GM23338 (cell line): Measurements from ENCODE around the gene SLC19A2. TPM values are rescaled to one million over a fixed set of nuclear protein-coding genes. Genes with fewer than 3 reads are reported as not detected.
"Not testable (repeated sequence)": the region's sequence is repeated elsewhere in the genome, so short reads cannot be mapped to it uniquely, and the experiment has no call there.

Experiments
- ATAC-seq: fragments of 200-7000 bp; cut with Tn5 transposase; 3 replicates; pipeline ENCODE4 v1.9.1; 2020
- DNase-seq: peaks from one replicate; pipeline ENCODE4 v3.0.0-alpha.2; 2015; ENCODE audit warnings: low spot score
- H2AFZ ChIP-seq: fragments of 200-600 bp; sonication (generic); 2 replicates; pipeline ENCODE4 v1.8.0; 2016; ENCODE audit warnings: antibody characterized with exemption, mild to moderate bottlenecking, moderate library complexity
- H3F3A ChIP-seq: fragments of 200-600 bp; sonication (generic); replicated peaks from 2 replicates; pipeline ENCODE4 v1.8.0; 2017; ENCODE audit warnings: antibody characterized with exemption, mixed run types, low read depth
- H3K27ac ChIP-seq: fragments of 200-600 bp; sonication (generic); 2 replicates; pipeline ENCODE4 v1.6.1; 2016; ENCODE audit warnings: low read depth
- H3K27me3 ChIP-seq: fragments of 200-600 bp; sonication (generic); 2 replicates; pipeline ENCODE4 v1.8.0; 2016; ENCODE audit warnings: mild to moderate bottlenecking, mixed run types, moderate library complexity; ENCODE audit not compliant: insufficient read depth
- H3K36me3 ChIP-seq: fragments of 200-600 bp; sonication (generic); 2 replicates; pipeline ENCODE4 v1.8.0; 2016; ENCODE audit warnings: mild to moderate bottlenecking; ENCODE audit not compliant: insufficient read depth
- H3K4me1 ChIP-seq: fragments of 200-600 bp; sonication (generic); 2 replicates; pipeline ENCODE4 v1.8.0; 2016; ENCODE audit warnings: mild to moderate bottlenecking, moderate library complexity; ENCODE audit not compliant: insufficient read depth
- H3K4me2 ChIP-seq: fragments of 200-600 bp; sonication (generic); 2 replicates; pipeline ENCODE4 v1.7.1; 2017; ENCODE audit warnings: mixed run types
- H3K4me3 ChIP-seq: fragments of 200-600 bp; sonication (generic); 2 replicates; pipeline ENCODE4 v1.6.1; 2016; ENCODE audit warnings: mixed run types
- H3K79me2 ChIP-seq: fragments of 200-600 bp; sonication (generic); replicated peaks from 2 replicates; pipeline ENCODE4 v1.8.0; 2017; ENCODE audit warnings: mild to moderate bottlenecking; ENCODE audit not compliant: insufficient read depth
- H3K9me2 ChIP-seq: fragments of 200-600 bp; sonication (generic); 2 replicates; pipeline ENCODE4 v1.8.0; 2017; ENCODE audit not compliant: insufficient read depth
- H4K20me1 ChIP-seq: fragments of 200-600 bp; sonication (generic); replicated peaks from 2 replicates; pipeline ENCODE4 v1.8.0; 2017; ENCODE audit warnings: mild to moderate bottlenecking; ENCODE audit not compliant: insufficient read depth
- H3K27ac Mint-ChIP-seq: 2 replicates; pipeline ENCODE4 v1.8.0; 2020; ENCODE audit warnings: inconsistent platforms, mild to moderate bottlenecking, moderate library complexity, mixed read lengths
- H3K27me3 Mint-ChIP-seq: 3 replicates; pipeline ENCODE4 v1.8.0; 2022; ENCODE audit warnings: low read depth, mild to moderate bottlenecking, moderate library complexity, mixed read lengths, inconsistent platforms; ENCODE audit not compliant: insufficient read depth, poor library complexity
- H3K36me3 Mint-ChIP-seq: 3 replicates; pipeline ENCODE4 v1.8.0; 2021; ENCODE audit warnings: low read depth, mild to moderate bottlenecking, inconsistent platforms, moderate library complexity, mixed read lengths
- H3K4me1 Mint-ChIP-seq: 3 replicates; pipeline ENCODE4 v1.8.0; 2020; ENCODE audit warnings: mild to moderate bottlenecking, inconsistent platforms, mixed read lengths
- H3K4me3 Mint-ChIP-seq: 3 replicates; pipeline ENCODE4 v1.8.0; 2021; ENCODE audit warnings: moderate library complexity, mild to moderate bottlenecking, inconsistent platforms, mixed read lengths
- H3K9me3 Mint-ChIP-seq: 3 replicates; pipeline ENCODE4 v1.8.0; 2020; ENCODE audit warnings: moderate library complexity, mild to moderate bottlenecking, inconsistent platforms, mixed read lengths
- EZH2phosphoT487 ChIP-seq: fragments of 200-600 bp; sonication (generic); IDR thresholded peaks from one replicate; pipeline ENCODE4 v1.8.1; 2018; ENCODE audit warnings: antibody characterized with exemption; ENCODE audit not compliant: unreplicated experiment
- ZNF462 ChIP-seq: fragments of 250-450 bp; sonication (Bioruptor Pico); IDR thresholded peaks from 2 replicates; pipeline ENCODE4 v1.5.0; 2020; ENCODE audit warnings: mild to moderate bottlenecking, moderate library complexity
- polyA plus RNA-seq: library from polyadenylated mRNA; unstranded; fragments of >200 nt; fragmentation: Nextera tagmentation; extraction: Ambion mirVana; gene quantifications from 2 replicates; pipeline ENCODE4 v1.2.1, GENCODE V29; 2016
- total RNA-seq: library from RNA; depleted of rRNA; stranded (reverse); fragments of >200 nt; shearing (Covaris generic); gene quantifications from 2 replicates; pipeline ENCODE4 v1.2.3, GENCODE V29; 2014

Gene SLC19A2
- total and polyA plus RNA-seq, 2 experiments from 2014 or later: 11.1 to 39.1 TPM

- no peak for TF ChIP-seq ZNF462 (CRISPR knock-in tag)
These were observed 48.9 kb upstream of the SLC19A2 start (continued) for GRCh38 chr1:169534653-169535052.

- H3K4me3 Mint-ChIP-seq, H3K9me3 Mint-ChIP-seq, H3K36me3 Mint-ChIP-seq, H3K36me3 ChIP-seq, H3K4me3 ChIP-seq, H3K27ac ChIP-seq, H3K27me3 ChIP-seq, H4K20me1 ChIP-seq, H2AFZ ChIP-seq, H3F3A ChIP-seq, H3K27ac Mint-ChIP-seq, ATAC-seq, H3K4me2 ChIP-seq, H3K27me3 Mint-ChIP-seq, H3K9me2 ChIP-seq, H3K79me2 ChIP-seq, DNase-seq: not testable (repeated sequence)
- peaks cover 14% of the 10 kb centered on the region; the same call in 1 of the 2 replicates for H3K4me1 ChIP-seq
- peaks cover 20% of the 10 kb centered on the region for H3K4me1 Mint-ChIP-seq
These were observed 47.9 kb upstream of the SLC19A2 start for GRCh38 chr1:169533528-169534190.

GRCh38 chr1:169530448-169530847, 44.7 kb upstream of the SLC19A2 start:
- H3K36me3 Mint-ChIP-seq: no peaks in the 10 kb centered on the region
- Histone ChIP-seq H3K27me3 (no peaks in the 10 kb centered on the region), H3F3A (no peaks in the 10 kb centered on the region), H4K20me1 (no peaks in the 10 kb centered on the region), H3K79me2 (no peaks in the 10 kb centered on the region), H3K27ac (no peak overlapping the region), H3K36me3 (no peaks in the 10 kb centered on the region), H3K4me3 (no peak overlapping the region), H3K9me2 (no peaks in the 10 kb centered on the region), H3K4me2 (no peak overlapping the region), H2AFZ (no peak overlapping the region), H3K4me1 (peaks cover 20% of the 10 kb centered on the region; the same call in 1 of the 2 replicates)
- H3K27me3 Mint-ChIP-seq: no peaks in the 10 kb centered on the region
- H3K4me3 Mint-ChIP-seq: no peak overlapping the region
- H3K9me3 Mint-ChIP-seq: no peaks in the 10 kb centered on the region; the same call in 2 of the 3 replicates
- H3K4me1 Mint-ChIP-seq: peaks cover 43% of the 10 kb centered on the region
- no peak for ATAC-seq
- H3K27ac Mint-ChIP-seq: no peak overlapping the region
- DNase-seq: no peak
- TF ChIP-seq EZH2phosphoT487 (no peak), ZNF462 (CRISPR knock-in tag) (no peak)
